GM18873 (cell line): ENCODE results near the gene MID1.

Experiments
- ATAC-seq: cut with Tn5 transposase; IDR thresholded peaks from one replicate; pipeline ENCODE4 v1.9.1; 2021; ENCODE audit warnings: mild to moderate bottlenecking, moderate library complexity, moderate number of reproducible peaks; ENCODE audit not compliant: unreplicated experiment, low FRiP score

Gene MID1

DNA sequence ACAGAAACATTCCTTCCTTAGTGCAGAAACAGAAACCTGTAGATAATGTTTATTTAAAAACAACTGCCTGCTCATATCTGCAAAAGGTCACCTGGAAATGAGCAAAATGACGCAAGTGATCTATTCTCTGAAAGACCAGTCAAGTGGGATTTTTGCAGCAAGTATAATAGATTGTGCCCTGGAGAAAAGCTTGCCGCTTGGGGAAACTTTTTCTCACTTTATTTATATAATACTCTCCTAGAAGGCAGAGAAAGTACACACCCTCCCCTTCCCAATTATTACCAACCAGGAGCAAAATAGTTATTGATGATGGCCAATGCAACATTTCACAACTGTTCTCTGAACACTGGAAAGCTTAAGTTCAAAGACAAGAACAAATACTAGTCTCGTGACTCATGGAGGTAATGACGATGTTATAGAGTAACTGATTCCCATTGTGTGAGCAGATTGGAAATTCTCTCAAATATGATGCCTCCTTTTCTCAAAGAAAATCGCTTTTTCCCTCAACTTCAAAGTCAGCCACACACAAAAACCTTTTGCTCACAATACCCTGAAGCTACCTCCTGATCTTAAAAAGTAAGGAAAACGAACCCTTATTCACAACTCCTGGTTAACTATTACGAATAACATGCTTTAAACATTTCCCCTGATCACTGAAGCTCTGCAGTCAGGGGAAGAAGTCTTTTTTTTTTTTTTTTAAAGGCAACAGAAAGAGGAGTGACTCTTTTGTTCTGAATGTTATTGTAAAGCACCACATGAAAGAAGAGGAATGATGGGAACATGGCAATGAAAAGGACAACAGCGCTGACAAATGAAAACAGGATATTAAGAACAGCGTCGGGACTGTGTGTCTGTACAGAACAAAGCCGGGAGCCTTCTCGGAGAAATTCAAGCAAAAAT is 41.0 kb downstream of the MID1 start:
- no peak for ATAC-seq

DNA sequence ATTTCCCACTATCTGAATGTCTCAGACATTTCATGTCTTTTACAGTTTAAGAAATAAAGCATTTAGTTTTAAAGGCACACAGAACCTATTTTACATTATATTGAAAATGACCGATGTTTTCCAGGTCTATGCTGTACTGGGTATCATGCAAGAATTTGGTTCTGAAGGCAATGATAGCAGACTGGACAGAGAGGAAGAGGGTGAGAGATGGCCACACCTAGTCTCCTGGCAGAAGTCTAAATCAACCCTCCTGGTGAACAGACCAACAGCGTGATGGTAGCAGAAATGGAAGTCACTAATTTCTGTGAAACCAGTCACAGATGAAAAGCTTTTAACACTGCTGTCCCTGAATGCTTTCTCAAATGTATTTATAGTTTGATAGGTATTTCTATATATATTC is 41.9 kb downstream of the MID1 start:
- no peak for ATAC-seq

GRCh38 chrX:10577853-10578252 is 42.5 kb downstream of the MID1 start:
- no peak for ATAC-seq

DNA sequence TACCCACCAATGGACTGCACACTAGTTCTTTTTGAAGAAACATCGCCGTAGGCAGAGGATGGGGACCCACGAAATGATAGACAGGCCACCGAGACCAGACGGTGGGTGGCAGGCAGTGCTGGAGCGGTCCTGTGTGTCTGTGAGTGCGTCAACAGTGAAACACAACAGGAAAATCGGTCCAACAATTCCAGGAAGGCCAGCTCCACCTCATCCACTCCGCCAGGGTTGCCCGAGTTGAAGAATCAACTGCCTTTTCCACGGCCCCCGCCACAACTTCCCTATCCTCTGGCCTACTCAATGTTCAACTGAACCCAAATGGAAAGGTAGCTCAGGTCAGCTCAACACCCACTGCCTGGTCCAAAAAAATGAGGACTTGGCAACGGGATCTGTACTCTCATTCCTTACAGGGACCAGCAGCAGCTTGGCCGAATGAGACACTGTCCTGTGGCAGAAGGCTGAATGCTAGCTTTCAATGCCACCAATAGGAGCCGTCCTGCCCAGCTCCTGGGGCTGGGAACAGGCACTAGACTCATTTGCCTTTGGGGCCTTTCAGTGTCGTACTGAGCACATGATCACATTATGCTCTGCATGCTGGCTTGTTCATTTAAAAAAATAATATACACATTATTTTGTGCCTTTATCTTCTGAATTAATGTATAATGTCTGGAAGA is 43.5 kb downstream of the MID1 start:
- ATAC-seq: no peak

DNA sequence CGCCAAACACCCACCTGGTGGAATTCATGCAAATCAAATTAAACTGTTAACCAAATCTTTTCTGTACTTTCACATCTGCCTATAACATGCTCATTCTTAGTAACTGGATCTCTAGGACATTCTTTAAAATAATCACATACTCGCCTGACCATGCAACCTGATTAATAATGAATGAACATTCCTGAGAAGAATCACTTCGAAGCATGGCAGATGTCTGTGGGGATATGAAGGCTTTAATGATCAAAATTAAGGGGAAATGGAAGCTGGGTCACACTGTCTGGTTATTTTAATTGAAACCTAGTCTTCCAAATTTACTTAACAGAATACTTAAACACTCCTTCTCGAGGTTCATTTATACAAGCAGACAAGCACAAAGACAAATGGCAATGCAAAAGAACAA is 44.2 kb downstream of the MID1 start:
- ATAC-seq: no peak

- ATAC-seq: no peak
Observed at GRCh38 chrX:10574663-10575062, 45.7 kb downstream of the MID1 start.

- no peak for ATAC-seq
Observed at GRCh38 chrX:10571260-10571659, 49.1 kb downstream of the MID1 start.

DNA sequence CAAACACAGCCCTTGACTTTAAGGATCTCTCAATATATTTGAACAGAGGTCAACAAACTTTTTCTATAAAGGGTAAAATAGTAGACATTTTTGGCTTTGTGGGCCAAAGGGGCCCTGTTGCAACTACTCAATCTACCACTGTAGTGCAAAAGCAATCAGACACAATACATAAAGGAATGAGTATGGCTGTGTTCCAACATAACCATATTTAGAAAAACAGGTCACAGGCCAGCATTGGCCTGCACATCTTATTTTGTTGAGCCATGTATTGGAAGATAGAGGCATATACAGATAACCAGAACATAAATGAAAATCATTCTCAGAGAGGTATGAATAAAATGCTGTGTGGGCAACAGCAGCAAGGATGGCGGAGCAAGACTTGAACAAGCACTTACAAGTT is 49.8 kb downstream of the MID1 start:
- no peak for ATAC-seq

- no peak for ATAC-seq
Observed at GRCh38 chrX:10569946-10570345, 50.4 kb downstream of the MID1 start.

- no peak for ATAC-seq
Observed at GRCh38 chrX:10568428-10568827, 52.0 kb downstream of the MID1 start.

- ATAC-seq: no peak
Observed at GRCh38 chrX:10567136-10567535, 53.2 kb downstream of the MID1 start.

- no peak for ATAC-seq
Observed at GRCh38 chrX:10566716-10567097, 53.7 kb downstream of the MID1 start.

GRCh38 chrX:10564484-10564883 is 55.9 kb downstream of the MID1 start:
- no peak for ATAC-seq

DNA sequence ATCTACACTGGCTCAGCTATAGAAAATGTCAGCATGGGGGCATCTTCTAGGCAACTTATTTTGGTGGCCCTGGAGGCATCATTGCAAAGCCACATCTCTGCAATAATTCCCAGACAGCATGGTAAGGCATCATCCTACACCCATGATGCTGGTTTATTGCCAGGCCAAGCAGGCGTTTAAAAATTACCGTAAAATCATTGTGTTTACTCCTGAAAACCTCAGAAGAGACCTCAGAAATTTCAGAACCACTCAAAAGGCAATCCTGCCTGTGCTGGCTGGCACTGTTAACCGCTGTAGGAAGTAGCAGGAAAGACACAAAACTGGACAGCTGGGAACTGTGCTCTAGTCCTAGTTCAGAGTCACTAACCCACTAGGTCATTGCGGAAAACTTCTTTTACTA is 63.2 kb downstream of the MID1 start:
- no peak for ATAC-seq

DNA sequence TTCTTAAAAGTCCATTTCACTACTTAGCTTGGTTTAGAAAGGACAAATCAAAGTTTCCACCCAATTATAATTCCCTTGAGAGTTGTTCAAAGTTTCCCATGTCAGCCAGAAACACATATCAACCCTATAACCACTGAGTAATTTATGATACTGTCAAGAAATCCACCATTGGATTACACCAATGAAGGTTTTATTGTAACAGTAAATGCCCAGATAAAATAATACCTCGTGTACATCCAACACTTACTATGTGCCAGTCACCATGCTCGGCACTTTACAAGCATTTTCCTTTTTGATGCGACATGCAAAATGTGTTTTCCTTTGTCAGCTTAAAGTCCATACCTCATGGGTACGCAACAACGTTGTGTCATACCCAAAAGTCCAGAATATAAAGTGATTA is 64.0 kb downstream of the MID1 start:
- no peak for ATAC-seq

GRCh38 chrX:10555846-10556245 is 64.5 kb downstream of the MID1 start:
- no peak for ATAC-seq

DNA sequence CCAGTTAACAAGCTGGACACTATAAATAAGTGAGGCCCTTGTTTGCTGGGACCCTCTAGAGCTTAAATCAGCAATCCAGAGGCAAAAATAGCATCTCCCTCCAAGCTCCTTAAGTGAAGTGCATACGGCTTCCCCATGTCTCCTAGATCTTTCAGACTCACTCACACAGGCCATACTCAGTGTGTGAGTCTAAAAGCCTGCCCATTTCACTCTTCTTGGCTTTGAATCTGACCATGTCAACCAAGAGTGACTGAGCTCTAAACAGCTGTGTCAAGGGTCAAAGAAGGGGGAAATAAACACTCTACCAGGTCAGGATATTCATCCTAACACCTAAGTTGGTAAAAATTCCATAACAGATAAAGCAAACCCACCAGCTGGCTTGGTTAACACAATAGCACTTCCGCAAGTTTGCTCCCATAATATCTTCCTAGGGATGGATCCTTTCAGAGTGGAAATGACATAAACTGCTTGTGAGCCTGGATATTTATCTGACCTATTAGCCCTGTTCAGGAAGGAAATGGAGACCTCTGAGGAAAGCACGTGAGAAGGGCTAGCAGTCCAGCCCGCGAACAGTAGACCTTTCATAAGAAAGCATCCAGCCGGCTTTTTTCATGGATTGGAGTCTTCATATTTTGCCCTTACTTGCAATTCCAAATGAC is 65.6 kb downstream of the MID1 start:
- no peak for ATAC-seq

DNA sequence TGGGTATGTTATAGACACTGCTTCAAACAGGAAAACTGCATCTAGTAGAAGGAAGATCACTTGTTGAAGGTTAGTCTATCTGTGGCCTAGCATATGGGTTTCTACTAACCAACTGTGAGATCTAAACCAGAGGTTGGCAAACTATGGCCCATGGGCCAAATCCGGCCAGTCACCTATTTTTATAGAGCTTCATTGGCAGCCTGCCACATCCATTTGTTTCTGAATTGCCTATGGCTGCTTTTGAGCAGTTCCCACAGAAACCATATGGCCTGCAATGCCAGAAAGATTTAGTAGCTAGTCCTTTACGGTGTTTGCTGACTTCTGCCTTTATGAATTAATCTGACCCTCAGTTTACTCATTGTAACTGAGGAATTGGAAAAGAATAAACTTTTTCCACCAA is 71.1 kb downstream of the MID1 start:
- no peak for ATAC-seq

GRCh38 chrX:10548688-10549087 is 71.7 kb downstream of the MID1 start:
- no peak for ATAC-seq

- ATAC-seq: no peak
Observed at GRCh38 chrX:10545882-10546281, 74.5 kb downstream of the MID1 start.

DNA sequence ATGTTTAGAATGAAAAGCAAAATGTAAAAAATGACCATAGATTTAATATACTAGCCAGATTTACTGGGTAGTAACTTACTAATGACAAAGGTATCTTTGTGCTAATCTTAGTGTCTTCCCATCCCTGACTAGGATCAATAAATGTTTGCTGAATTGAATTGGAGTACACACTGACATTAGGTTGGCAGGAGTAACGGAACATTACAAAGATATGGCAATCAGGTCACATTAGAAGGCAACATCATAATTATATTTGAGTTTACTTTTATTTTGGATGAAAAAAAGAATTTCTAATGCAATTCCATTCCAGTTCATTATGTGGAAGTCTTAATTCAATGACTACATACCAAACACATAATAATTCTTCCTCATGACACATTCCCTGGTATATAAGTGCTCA is 77.8 kb downstream of the MID1 start:
- no peak for ATAC-seq

DNA sequence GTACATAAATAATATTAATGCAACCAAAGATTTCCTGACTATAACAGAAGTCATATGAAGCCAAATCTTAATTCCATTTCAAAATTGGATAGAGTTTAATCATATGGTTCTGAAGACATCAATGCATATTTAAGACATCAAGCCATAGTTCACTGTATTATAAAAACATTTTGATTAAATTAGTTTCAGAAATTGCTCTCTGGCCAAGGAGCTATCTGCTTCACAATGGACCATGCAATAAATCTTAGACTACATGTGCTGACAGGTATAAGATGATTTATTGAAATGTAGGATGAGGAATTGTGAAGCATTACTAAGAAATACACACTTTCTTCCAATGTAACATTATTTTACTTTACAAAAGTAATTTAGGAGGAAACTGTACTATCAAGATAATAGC is 81.6 kb downstream of the MID1 start:
- no peak for ATAC-seq
